OCI-LY7 (cell line): ENCODE measurements around the gene GPR75. TPM values are rescaled to one million over a fixed set of nuclear protein-coding genes. Genes with fewer than 3 reads are reported as not detected.

Experiments
- BruUV-seq: library from RNA; stranded (reverse); fragments of 400-500 nt; replicated peaks from 2 replicates; lab custom pipeline; 2021; lab: Mats Ljungman, UMichigan
- CTCF ChIA-PET: fragments of 300-600 bp; sonication (Branson Sonifier 250); formaldehyde crosslinking; loops from one replicate; lab custom pipeline; 2022; ENCODE audit warnings: antibody characterized with exemption; ENCODE audit not compliant: unreplicated experiment; lab: Charles Lee
- POLR2A ChIA-PET: fragments of 300-600 bp; sonication (Branson Sonifier 250); formaldehyde crosslinking; loops from one replicate; lab custom pipeline; 2022; ENCODE audit warnings: antibody characterized with exemption; lab: Charles Lee
- DNase-seq: peaks from one replicate; pipeline ENCODE4 v3.0.0-alpha.2; 2015; ENCODE audit warnings: low spot score
- H2AFZ ChIP-seq: fragments of 200-600 bp; sonication (generic), shearing (Covaris generic); 2 replicates; pipeline ENCODE4 v1.6.1; 2014; ENCODE audit warnings: mild to moderate bottlenecking, antibody characterized with exemption, low read length, moderate library complexity
- H3K27ac ChIP-seq: fragments of 200-600 bp; sonication (generic); 2 replicates; pipeline ENCODE4 v1.5.1; 2014; ENCODE audit warnings: mixed run types, low read depth, mild to moderate bottlenecking, moderate library complexity, low read length, inconsistent platforms; ENCODE audit not compliant: poor library complexity, severe bottlenecking
- H3K36me3 ChIP-seq: fragments of 200-600 bp; sonication (generic); 2 replicates; pipeline ENCODE4 v1.6.1; 2014; ENCODE audit warnings: mild to moderate bottlenecking, antibody characterized with exemption, low read length, moderate library complexity, mixed read lengths; ENCODE audit not compliant: insufficient read depth
- H3K4me1 ChIP-seq: fragments of 200-600 bp; sonication (generic); 2 replicates; pipeline ENCODE4 v1.5.1; 2014; ENCODE audit warnings: mild to moderate bottlenecking, low read length; ENCODE audit not compliant: insufficient read depth, poor library complexity, severe bottlenecking
- H3K4me2 ChIP-seq: fragments of 200-600 bp; sonication (generic); 2 replicates; pipeline ENCODE4 v1.6.1; 2014; ENCODE audit warnings: mild to moderate bottlenecking, low read length
- H3K4me3 ChIP-seq: fragments of 200-600 bp; sonication (generic); 2 replicates; pipeline ENCODE4 v1.5.1; 2014; ENCODE audit warnings: mild to moderate bottlenecking, low read depth, low read length; ENCODE audit not compliant: poor library complexity, severe bottlenecking
- H3K79me2 ChIP-seq: fragments of 200-600 bp; sonication (generic); 2 replicates; pipeline ENCODE4 v1.6.1; 2016; ENCODE audit warnings: low read depth, mild to moderate bottlenecking, low read length, moderate library complexity, mixed read lengths; ENCODE audit not compliant: insufficient read depth
- H3K9me2 ChIP-seq: fragments of 200-600 bp; sonication (generic); 2 replicates; pipeline ENCODE4 v1.6.1; 2016; ENCODE audit warnings: mild to moderate bottlenecking, low read length, mixed read lengths; ENCODE audit not compliant: insufficient read depth
- H3K9me3 ChIP-seq: fragments of 200-600 bp; sonication (generic); 2 replicates; pipeline ENCODE4 v1.6.1; 2014; ENCODE audit warnings: mild to moderate bottlenecking, mixed run types, low read length, mixed read lengths
- H4K20me1 ChIP-seq: fragments of 200-600 bp; sonication (generic); 2 replicates; pipeline ENCODE4 v1.6.1; 2014; ENCODE audit warnings: mild to moderate bottlenecking, antibody characterized with exemption, low read length, moderate library complexity, mixed read lengths; ENCODE audit not compliant: insufficient read depth
- CTCF ChIP-seq: fragments of 200-600 bp; sonication (generic); conservative IDR thresholded peaks from 2 replicates; pipeline ENCODE4 v1.5.1; 2014; ENCODE audit warnings: mild to moderate bottlenecking, antibody characterized with exemption, low read length, moderate library complexity, mixed read lengths
- EZH2phosphoT487 ChIP-seq: fragments of 200-600 bp; sonication (generic); IDR thresholded peaks from 2 replicates; pipeline ENCODE4 v1.6.1; 2018; ENCODE audit warnings: low read depth, borderline replicate concordance, mild to moderate bottlenecking, mixed run types, antibody characterized with exemption, low read length, moderate library complexity, mixed read lengths
- intact Hi-C: fragments of 100-400 bp; cut with micrococcal nuclease; formaldehyde crosslinking; loops from one replicate; pipeline ENCODE4 v1.10.0; 2022; ENCODE audit not compliant: unreplicated experiment
- total RNA-seq, 2 experiments: library from RNA; depleted of rRNA in 1 of 2; stranded (reverse); fragments of >200 nt in 1 of 2; shearing (Covaris generic) in 1 of 2; gene quantifications; 2 replicates each; pipeline ENCODE4 v1.2.3, GENCODE V29; 2014 to 2022

Gene GPR75
- total RNA-seq, 2 experiments from 2014 or later = 4.8 to 5.7 TPM

- Histone ChIP-seq H3K4me1 (no peaks in the 10 kb centered on the region), H3K36me3 (peaks cover 97% of the 10 kb centered on the region), H3K4me3 (no peak overlapping the region), H3K9me2 (no peaks in the 10 kb centered on the region), H2AFZ (no peak overlapping the region), H3K4me2 (no peak overlapping the region), H3K79me2 (no peaks in the 10 kb centered on the region), H3K9me3 (no peaks in the 10 kb centered on the region), H4K20me1 (no peaks in the 10 kb centered on the region), H3K27ac (no peak overlapping the region)
- intact Hi-C loops = no loop called here
- TF ChIP-seq CTCF = no peak
- TF ChIP-seq EZH2phosphoT487 = no peak
- DNase-seq = no peak
- ChIA-PET CTCF (no interaction called here), POLR2A (interaction anchor here (0.6 kb wide), 1 partner anchor 65 kb away, joined by 3 read pairs; no protein-coding TSS in a partner anchor)
- no TSS peak for BruUV-seq
Measured at GRCh38 chr2:53905396-53905795, 45.6 kb upstream of the GPR75 start.

- Histone ChIP-seq H3K4me2 (no peak overlapping the region), H4K20me1 (no peaks in the 10 kb centered on the region), H3K9me3 (no peaks in the 10 kb centered on the region), H3K4me1 (no peaks in the 10 kb centered on the region), H3K9me2 (no peaks in the 10 kb centered on the region), H3K4me3 (no peak overlapping the region), H2AFZ (no peak overlapping the region), H3K27ac (no peak overlapping the region), H3K79me2 (no peaks in the 10 kb centered on the region), H3K36me3 (peaks cover 100% of the 10 kb centered on the region)
- DNase-seq = no peak
- TF ChIP-seq EZH2phosphoT487 = no peak
- 0 out of 2 replicates have a peak, but pooled peaks have one; percentile 11 for TF ChIP-seq CTCF
- intact Hi-C loops = no loop called here
- BruUV-seq = TSS peak; percentile 34
- ChIA-PET POLR2A (interaction anchor here (0.7 to 2.4 kb wide), 6 partner anchors 8 to 379 kb away, joined by 3 to 12 read pairs (median 3); no protein-coding TSS in a partner anchor), CTCF (no interaction called here)
Measured at GRCh38 chr2:53903011-53903410, 43.2 kb upstream of the GPR75 start.

GRCh38 chr2:53901192-53901591 lies 41.4 kb upstream of the GPR75 start:
- intact Hi-C loops = no loop called here
- Histone ChIP-seq H3K4me3 (no peak overlapping the region), H3K9me2 (no peaks in the 10 kb centered on the region), H2AFZ (no peak overlapping the region), H3K79me2 (no peaks in the 10 kb centered on the region), H3K9me3 (no peaks in the 10 kb centered on the region), H3K36me3 (peaks cover 99% of the 10 kb centered on the region), H3K4me2 (no peak overlapping the region), H4K20me1 (no peaks in the 10 kb centered on the region), H3K27ac (no peak overlapping the region), H3K4me1 (no peaks in the 10 kb centered on the region)
- BruUV-seq = no TSS peak
- TF ChIP-seq EZH2phosphoT487 (no peak), CTCF (no peak)
- no peak for DNase-seq
- ChIA-PET CTCF (no interaction called here), POLR2A (interaction anchor here (2.4 kb wide), 1 partner anchor 10 kb away, joined by 12 read pairs; no protein-coding TSS in a partner anchor)
